Measurements from ENCODE around the gene KLHL35.

- TF ChIP-seq CTCF (IDR thresholded peaks at IDR 0.05) = no peak
- no peak for TF ChIP-seq POLR2A (IDR thresholded peaks at IDR 0.05)
- TF ChIP-seq POLR2AphosphoS5 (IDR thresholded peaks at IDR 0.05) = no peak
Measured at GRCh38 chr11:75481223-75481921, 48.4 kb upstream of the KLHL35 start.
